ENCODE data around the gene VEGFB.

GRCh38 chr11:64268893-64269539 lies 34.6 kb downstream of the VEGFB start:
- TF ChIP-seq POLR2A (IDR thresholded peaks at IDR 0.05) (no peak), CTCF (IDR thresholded peaks at IDR 0.05) (no peak)
